Measurements from ENCODE around the gene ATF3. TPM values are rescaled to one million over a fixed set of nuclear protein-coding genes. Genes with fewer than 3 reads are reported as not detected.

ATF3 gene
- polyA plus RNA-seq, 3 donors, result 10.4 to 227 (median 13.3) TPM

- intact Hi-C loops (cut with micrococcal nuclease), result no loop called here
- H3K9me3 ChIP-seq (replicated peaks in 1 of 2; ENCODE audit: control insufficient read depth in 1 of 2, insufficient read depth in 1 of 2, low read length in 2 of 2), result no peaks in the 10 kb centered on the region
Measured at GRCh38 chr1:212628046-212628445, 19.5 kb downstream of the ATF3 start.

GRCh38 chr1:212628813-212629415, 20.4 kb downstream of the ATF3 start:
- peaks cover 3% of the 10 kb centered on the region for H3K4me1 Mint-ChIP-seq
- Histone ChIP-seq H3K79me2 (ENCODE audit: insufficient read depth, low read length) (no peaks in the 10 kb centered on the region), H3K27me3 (ENCODE audit: control insufficient read depth in 2 of 2, insufficient read depth in 2 of 2, low read length in 2 of 2) (no peaks in the 10 kb centered on the region), H2AFZ (ENCODE audit: insufficient read depth, low read depth, low read length, poor library complexity, severe bottlenecking) (no peak overlapping the region), H3K4me1 (ENCODE audit: control insufficient read depth in 1 of 2, insufficient read depth in 2 of 2, low read length in 2 of 2) (peaks cover 7 to 11% of the 10 kb centered on the region in 2 donors), H4K20me1 (ENCODE audit: insufficient read depth, low read length) (no peaks in the 10 kb centered on the region), H3K27ac (ENCODE audit: low read depth in 1 of 2, low read length in 2 of 2) (no peak overlapping the region), H3K9ac (ENCODE audit: insufficient read depth, low read length, poor library complexity, severe bottlenecking) (no peak overlapping the region), H3K4me3 (replicated peaks in 1 of 3; ENCODE audit: low read depth in 2 of 3, low read length in 3 of 3) (no peak overlapping the region), H3K4me2 (replicated peaks; ENCODE audit: extremely low read depth, low read length, poor library complexity, severe bottlenecking) (no peak overlapping the region), H3K36me3 (replicated peaks in 1 of 2; ENCODE audit: control insufficient read depth in 1 of 2, insufficient read depth in 2 of 2, low read length in 2 of 2) (no peaks in the 10 kb centered on the region), H3K9me3 (replicated peaks in 1 of 2; ENCODE audit: control insufficient read depth in 1 of 2, insufficient read depth in 1 of 2, low read length in 2 of 2) (no peaks in the 10 kb centered on the region)
- H3K9me3 Mint-ChIP-seq, result no peaks in the 10 kb centered on the region
- TF ChIP-seq, protein P1, sequence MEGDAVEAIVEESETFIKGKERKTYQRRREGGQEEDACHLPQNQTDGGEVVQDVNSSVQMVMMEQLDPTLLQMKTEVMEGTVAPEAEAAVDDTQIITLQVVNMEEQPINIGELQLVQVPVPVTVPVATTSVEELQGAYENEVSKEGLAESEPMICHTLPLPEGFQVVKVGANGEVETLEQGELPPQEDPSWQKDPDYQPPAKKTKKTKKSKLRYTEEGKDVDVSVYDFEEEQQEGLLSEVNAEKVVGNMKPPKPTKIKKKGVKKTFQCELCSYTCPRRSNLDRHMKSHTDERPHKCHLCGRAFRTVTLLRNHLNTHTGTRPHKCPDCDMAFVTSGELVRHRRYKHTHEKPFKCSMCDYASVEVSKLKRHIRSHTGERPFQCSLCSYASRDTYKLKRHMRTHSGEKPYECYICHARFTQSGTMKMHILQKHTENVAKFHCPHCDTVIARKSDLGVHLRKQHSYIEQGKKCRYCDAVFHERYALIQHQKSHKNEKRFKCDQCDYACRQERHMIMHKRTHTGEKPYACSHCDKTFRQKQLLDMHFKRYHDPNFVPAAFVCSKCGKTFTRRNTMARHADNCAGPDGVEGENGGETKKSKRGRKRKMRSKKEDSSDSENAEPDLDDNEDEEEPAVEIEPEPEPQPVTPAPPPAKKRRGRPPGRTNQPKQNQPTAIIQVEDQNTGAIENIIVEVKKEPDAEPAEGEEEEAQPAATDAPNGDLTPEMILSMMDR (IDR thresholded peaks at IDR 0.05), result no peak
- H3K27ac Mint-ChIP-seq, result no peak overlapping the region
- no peak overlapping the region for H3K4me3 Mint-ChIP-seq
- no peaks in the 10 kb centered on the region for H3K36me3 Mint-ChIP-seq
- WGBS (ENCODE audit: insufficient coverage), result 97% methylated on average over 5 of the region's 7 CpGs
- peaks cover 2 to 12% (median 8%) of the 10 kb centered on the region in 3 donors for H3K27me3 Mint-ChIP-seq (ENCODE audit: low read depth in 3 of 3)
- intact Hi-C loops (cut with micrococcal nuclease), result no loop called here
- DNase-seq, result no peak

More at GRCh38 chr1:212628046-212628445, 19.5 kb downstream of the ATF3 start:
- H3K79me2 ChIP-seq (ENCODE audit: insufficient read depth, low read length), result no peaks in the 10 kb centered on the region
- peaks cover 6 to 12% (median 8%) of the 10 kb centered on the region in 3 donors for H3K27me3 Mint-ChIP-seq (ENCODE audit: low read depth in 3 of 3)
- H3K9me3 Mint-ChIP-seq, result no peaks in the 10 kb centered on the region
- H3K4me3 Mint-ChIP-seq, result no peak overlapping the region
- H3K4me2 ChIP-seq (replicated peaks; ENCODE audit: extremely low read depth, low read length, poor library complexity, severe bottlenecking), result no peak overlapping the region
- no peaks in the 10 kb centered on the region for H3K27me3 ChIP-seq (ENCODE audit: control insufficient read depth in 2 of 2, insufficient read depth in 2 of 2, low read length in 2 of 2)
- H3K36me3 ChIP-seq (replicated peaks in 1 of 2; ENCODE audit: control insufficient read depth in 1 of 2, insufficient read depth in 2 of 2, low read length in 2 of 2), result no peaks in the 10 kb centered on the region
- H3K36me3 Mint-ChIP-seq, result no peaks in the 10 kb centered on the region
- no peak for DNase-seq
- H3K4me3 ChIP-seq (replicated peaks in 1 of 3; ENCODE audit: low read depth in 2 of 3, low read length in 3 of 3), result no peak overlapping the region
- peaks cover 7 to 11% of the 10 kb centered on the region in 2 donors for H3K4me1 ChIP-seq (ENCODE audit: control insufficient read depth in 1 of 2, insufficient read depth in 2 of 2, low read length in 2 of 2)
- no peak overlapping the region for H2AFZ ChIP-seq (ENCODE audit: insufficient read depth, low read depth, low read length, poor library complexity, severe bottlenecking)
- H3K4me1 Mint-ChIP-seq, result no peaks in the 10 kb centered on the region
- TF ChIP-seq, protein P1 (IDR thresholded peaks at IDR 0.05), result no peak
- H3K27ac ChIP-seq (ENCODE audit: low read depth in 1 of 2, low read length in 2 of 2), result no peak overlapping the region
- no peak overlapping the region for H3K9ac ChIP-seq (ENCODE audit: insufficient read depth, low read length, poor library complexity, severe bottlenecking)
- 96% methylated on average over 4 of the region's 5 CpGs for WGBS (ENCODE audit: insufficient coverage)
- H3K27ac Mint-ChIP-seq, result no peak overlapping the region
- H4K20me1 ChIP-seq (ENCODE audit: insufficient read depth, low read length), result no peaks in the 10 kb centered on the region
